HCT116 (cell line): Measurements from ENCODE around the gene SRP68.

Source experiments
- CEBPB ChIP-seq: IDR thresholded peaks from 2 replicates; pipeline ENCODE4 v1.6.1; 2012; ENCODE audit warnings: low read depth
- POLR2A ChIP-seq: IDR thresholded peaks from 2 replicates; pipeline ENCODE4 v1.7.0; 2011; ENCODE audit warnings: borderline replicate concordance; ENCODE audit not compliant: insufficient read depth, insufficient read length; ENCODE audit errors: extremely low read depth
- RAD21 ChIP-seq: IDR thresholded peaks from 2 replicates; pipeline ENCODE4 v1.6.1; 2012; ENCODE audit warnings: low read depth, mild to moderate bottlenecking
- ZNF274 ChIP-seq: fragments of 200-500 bp; sonication (Bioruptor generic); IDR thresholded peaks from 2 replicates; pipeline ENCODE4 v1.6.1; 2014; ENCODE audit warnings: mild to moderate bottlenecking, low read depth, low read length, inconsistent platforms
- TF ChIP-seq, protein P1 (sequence below), 3 experiments: fragments of 200-600 bp in 1 of 3; sonication (generic) in 1 of 3; IDR thresholded peaks in 2 of 3; conservative IDR thresholded peaks in 1 of 3; 2 replicates each; pipeline ENCODE4 v1.5.1; 2012 to 2017; ENCODE audit warnings: low read depth in 2 of 3, low read length in 2 of 3, antibody characterized with exemption in 1 of 3, borderline replicate concordance in 1 of 3, control low read depth in 1 of 3, mild to moderate bottlenecking in 1 of 3, mixed read lengths in 1 of 3, mixed run types in 1 of 3, moderate library complexity in 1 of 3; ENCODE audit not compliant: insufficient read depth in 1 of 3

GRCh38 chr17:76063875-76064546 lies 8.3 kb downstream of the SRP68 start:
- TF ChIP-seq, protein P1, sequence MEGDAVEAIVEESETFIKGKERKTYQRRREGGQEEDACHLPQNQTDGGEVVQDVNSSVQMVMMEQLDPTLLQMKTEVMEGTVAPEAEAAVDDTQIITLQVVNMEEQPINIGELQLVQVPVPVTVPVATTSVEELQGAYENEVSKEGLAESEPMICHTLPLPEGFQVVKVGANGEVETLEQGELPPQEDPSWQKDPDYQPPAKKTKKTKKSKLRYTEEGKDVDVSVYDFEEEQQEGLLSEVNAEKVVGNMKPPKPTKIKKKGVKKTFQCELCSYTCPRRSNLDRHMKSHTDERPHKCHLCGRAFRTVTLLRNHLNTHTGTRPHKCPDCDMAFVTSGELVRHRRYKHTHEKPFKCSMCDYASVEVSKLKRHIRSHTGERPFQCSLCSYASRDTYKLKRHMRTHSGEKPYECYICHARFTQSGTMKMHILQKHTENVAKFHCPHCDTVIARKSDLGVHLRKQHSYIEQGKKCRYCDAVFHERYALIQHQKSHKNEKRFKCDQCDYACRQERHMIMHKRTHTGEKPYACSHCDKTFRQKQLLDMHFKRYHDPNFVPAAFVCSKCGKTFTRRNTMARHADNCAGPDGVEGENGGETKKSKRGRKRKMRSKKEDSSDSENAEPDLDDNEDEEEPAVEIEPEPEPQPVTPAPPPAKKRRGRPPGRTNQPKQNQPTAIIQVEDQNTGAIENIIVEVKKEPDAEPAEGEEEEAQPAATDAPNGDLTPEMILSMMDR (IDR thresholded peaks at IDR 0.05 in 2 of 3, conservative IDR thresholded peaks at IDR 0.05 in 1 of 3; ENCODE audit: borderline replicate concordance in 1 of 3, insufficient read depth in 1 of 3, low read depth in 2 of 3, low read length in 2 of 3): no peak
- no peak for TF ChIP-seq CEBPB
- no peak for TF ChIP-seq RAD21
- TF ChIP-seq ZNF274: no peak
- no peak for TF ChIP-seq POLR2A
